ENCODE measurements around the gene CDH18.
"Not testable (repeated sequence)": the region's sequence is repeated elsewhere in the genome, so short reads cannot be mapped to it uniquely, and the experiment has no call there.

Gene CDH18

GRCh38 chr5:19865336-19866089 is 122.5 kb downstream of the CDH18 start:
- no peak for DNase-seq (ENCODE audit: low read depth in 2 of 3, low spot score in 1 of 3)

DNA sequence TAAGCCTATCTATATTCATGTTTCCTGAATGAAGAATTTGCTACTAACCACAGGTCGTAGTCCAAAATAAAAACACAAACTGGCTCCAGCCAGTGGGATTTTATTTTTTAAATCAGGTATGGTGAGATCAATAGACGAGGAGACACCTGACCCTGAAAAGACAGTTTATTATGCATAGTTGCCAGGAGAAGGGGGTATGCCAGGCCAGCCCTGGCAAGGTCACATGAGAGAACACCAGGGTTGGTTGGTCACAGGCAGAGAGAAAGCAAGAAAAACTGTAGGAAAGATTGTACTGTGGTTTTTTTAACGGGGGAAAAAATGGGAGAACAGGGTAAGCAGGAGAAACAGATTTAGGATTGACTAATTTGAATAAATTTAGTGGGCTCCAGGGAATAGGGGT is 125.3 kb downstream of the CDH18 start:
- no peak for DNase-seq (ENCODE audit: low read depth in 2 of 3, low spot score in 1 of 3)

DNA sequence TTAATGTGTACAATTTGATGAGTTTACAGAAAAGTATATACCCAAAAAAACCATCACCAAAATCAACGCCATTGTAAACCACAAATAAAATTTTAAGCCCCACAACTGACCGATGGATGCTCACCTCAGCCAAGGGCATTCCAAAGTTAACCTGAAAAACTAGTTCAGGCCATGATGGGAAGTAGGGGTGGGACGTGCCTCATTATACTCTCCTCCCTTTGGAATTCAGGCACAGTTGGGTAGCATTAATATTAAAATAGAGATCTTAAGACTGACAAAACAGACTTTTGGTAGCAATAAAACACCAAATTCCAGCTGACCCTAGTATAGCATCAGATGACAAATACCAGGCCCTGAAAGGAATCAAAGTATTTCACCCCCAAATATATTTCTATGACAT is 129.0 kb downstream of the CDH18 start:
- no peak for DNase-seq (ENCODE audit: low read depth in 2 of 3, low spot score in 1 of 3)

DNA sequence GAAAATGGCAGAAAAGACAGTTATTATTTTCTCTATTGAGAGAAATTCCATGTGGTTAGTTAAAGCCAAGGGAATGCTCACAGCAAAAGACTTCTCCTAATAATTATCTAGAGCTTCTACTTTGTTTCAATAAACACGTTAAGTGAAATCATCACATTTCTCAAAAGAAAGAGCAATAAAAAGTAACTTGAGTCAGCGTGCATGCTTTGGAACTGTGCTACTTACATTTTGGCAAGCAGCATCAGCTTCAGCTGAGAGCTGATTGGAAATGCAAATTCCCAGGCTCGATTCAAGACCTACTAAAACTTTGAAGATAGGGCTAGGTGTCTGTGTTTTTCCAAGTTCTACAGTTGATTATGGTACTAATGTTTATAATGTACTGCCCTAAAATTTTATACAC is 132.1 kb downstream of the CDH18 start:
- no peak for DNase-seq (ENCODE audit: low read depth in 2 of 3, low spot score in 1 of 3)

DNA sequence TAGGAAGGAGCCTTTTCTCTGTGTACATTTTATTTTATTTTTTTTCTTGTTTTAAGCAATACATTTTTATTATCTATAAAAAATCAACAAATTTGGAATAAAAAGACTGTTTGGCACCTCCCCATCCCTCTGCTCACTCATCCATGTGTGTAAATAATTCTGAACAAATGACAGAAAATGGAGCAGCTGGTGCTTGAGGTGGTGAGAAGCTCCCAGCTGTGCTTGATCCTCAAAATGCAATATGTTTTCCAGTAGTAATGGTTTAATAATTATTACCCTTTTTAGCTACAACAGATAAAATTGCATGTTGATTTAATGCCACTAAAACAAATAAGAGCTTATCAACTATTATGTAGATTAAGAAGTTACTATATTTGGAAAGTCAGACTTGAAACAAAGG is 132.5 kb downstream of the CDH18 start:
- DNase-seq (ENCODE audit: low read depth in 2 of 3, low spot score in 1 of 3) = no peak

GRCh38 chr5:19855031-19855430 is 133.0 kb downstream of the CDH18 start:
- no peak for DNase-seq (ENCODE audit: low read depth in 2 of 3, low spot score in 1 of 3)

GRCh38 chr5:19853616-19854240 is 134.3 kb downstream of the CDH18 start:
- no peak for DNase-seq (ENCODE audit: low read depth in 2 of 3, low spot score in 1 of 3)

DNA sequence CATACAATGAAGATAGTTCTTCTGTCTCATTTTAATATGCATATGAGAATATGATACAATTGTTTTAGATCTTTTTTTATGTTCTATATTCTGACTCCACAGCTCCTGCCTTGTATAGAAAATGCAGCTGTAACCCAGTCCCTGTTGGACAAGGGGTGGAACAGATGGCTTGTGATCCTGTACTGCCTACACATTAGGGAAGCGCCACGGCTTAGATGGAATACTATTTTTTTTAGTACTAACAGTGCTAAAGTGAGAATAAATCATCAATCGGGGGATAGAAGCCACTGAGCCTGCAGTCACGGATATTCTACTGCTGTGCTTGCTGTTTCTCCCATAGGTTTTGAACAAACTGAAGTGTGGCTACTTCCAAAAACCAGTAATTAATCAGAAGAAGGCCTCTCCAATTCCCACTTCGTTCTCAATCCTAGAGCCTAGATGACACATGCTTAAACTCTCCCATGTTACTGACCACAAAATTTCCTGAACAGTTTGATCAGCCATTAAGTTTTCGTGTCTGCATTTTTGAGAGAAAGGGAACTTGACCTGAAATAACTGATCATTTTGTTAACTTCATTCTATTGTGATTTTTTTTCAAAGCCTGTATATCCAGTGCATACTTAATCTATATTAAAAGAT is 150.3 kb downstream of the CDH18 start:
- no peak for DNase-seq (ENCODE audit: low read depth in 2 of 3, low spot score in 1 of 3)

GRCh38 chr5:19835442-19835841 is 152.6 kb downstream of the CDH18 start:
- no peak for DNase-seq (ENCODE audit: low read depth in 2 of 3, low spot score in 1 of 3)

GRCh38 chr5:19812720-19813119 is 175.3 kb downstream of the CDH18 start:
- DNase-seq (ENCODE audit: low read depth in 2 of 3, low spot score in 1 of 3) = not testable (repeated sequence)

GRCh38 chr5:19806756-19807155 is 181.2 kb downstream of the CDH18 start:
- DNase-seq (ENCODE audit: low read depth in 2 of 3, low spot score in 1 of 3) = no peak

GRCh38 chr5:19802686-19803085 is 185.3 kb downstream of the CDH18 start:
- DNase-seq (ENCODE audit: low read depth in 2 of 3, low spot score in 1 of 3) = no peak

GRCh38 chr5:19795218-19795617 is 192.8 kb downstream of the CDH18 start:
- DNase-seq (ENCODE audit: low read depth in 2 of 3, low spot score in 1 of 3) = no peak

DNA sequence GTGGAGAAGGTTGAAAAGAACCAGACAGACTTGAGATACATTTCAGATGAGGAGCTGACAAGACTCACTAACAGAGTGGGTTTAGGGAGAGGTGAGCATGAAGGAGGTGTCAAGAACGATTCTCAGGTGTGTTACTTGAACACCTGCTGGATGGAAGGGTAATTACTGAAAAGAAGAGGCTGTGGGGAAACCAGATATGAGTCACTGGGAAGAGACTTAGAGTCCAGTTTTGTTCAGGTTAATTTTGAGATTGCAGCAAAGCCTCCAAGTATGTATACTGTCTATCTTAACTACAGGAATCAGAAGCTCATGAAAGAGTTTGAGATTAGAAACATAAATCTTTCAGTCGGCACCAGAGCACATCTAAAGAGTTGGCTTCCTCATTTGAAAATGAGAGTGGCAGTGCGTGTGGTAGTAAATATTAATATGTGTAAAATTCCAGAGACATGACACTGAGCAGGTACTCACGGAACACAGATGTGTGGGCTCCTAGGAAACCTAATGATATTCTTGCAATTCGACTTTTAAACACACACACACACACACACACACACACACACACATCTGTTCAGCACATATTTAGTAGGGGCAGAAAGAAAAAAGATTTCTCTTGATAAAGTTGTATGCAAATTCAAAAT is 197.1 kb downstream of the CDH18 start:
- no peak for DNase-seq (ENCODE audit: low read depth in 2 of 3, low spot score in 1 of 3)

GRCh38 chr5:19782566-19782965 is 205.4 kb downstream of the CDH18 start:
- DNase-seq (ENCODE audit: low read depth in 2 of 3, low spot score in 1 of 3) = no peak

GRCh38 chr5:19777363-19777762 is 210.6 kb downstream of the CDH18 start:
- no peak for DNase-seq (ENCODE audit: low read depth in 2 of 3, low spot score in 1 of 3)

DNA sequence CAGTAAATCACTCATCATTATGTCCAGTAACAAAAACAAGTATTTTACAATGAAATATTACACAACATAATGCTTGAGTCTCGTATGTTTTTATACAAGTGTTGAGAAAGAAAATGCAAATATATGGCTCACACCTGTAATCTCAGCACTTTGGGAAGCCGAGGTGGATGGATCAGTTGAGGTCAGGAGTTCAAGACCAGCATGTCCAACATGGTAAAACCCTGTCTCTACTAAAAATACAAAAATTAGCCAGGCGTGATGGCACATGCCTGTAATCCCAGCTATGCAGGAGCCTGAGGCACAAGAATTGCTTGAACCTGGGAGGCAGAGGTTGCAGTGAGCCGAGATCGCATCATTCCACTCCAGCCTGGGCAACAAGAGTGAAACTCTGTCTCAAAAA is 211.1 kb downstream of the CDH18 start:
- not testable (repeated sequence) for DNase-seq (ENCODE audit: low read depth in 2 of 3, low spot score in 1 of 3)

DNA sequence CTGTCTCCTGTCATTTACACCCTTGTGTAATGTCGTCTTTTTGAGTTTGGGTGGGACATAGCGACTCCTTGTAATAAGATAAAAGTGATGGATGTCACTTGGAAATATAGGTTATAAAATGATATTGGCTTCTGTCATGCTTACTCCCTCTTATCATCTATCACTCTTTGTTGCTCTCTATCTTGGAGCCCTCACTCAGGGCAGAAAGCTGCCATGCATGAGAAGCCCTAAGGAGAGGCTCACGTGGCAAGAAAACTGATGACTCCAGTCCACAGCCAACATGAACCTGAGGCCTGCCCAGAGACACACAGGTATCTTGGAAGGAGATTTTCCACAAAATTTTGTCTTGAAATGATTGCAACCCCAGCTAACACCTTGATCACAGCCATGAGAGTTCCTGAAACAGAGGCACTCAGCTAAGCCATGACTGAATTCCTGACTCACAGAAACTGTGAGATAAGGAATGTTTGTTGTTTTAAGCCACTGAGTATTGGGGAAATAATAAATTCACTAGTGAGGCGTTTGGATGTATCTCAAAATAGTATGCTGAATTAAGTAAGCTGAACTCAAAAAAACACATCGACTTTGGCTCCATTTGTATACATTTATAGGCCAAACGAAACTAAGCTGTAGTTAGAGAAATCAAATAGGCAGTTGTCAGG is 216.7 kb downstream of the CDH18 start:
- no peak for DNase-seq (ENCODE audit: low read depth in 2 of 3, low spot score in 1 of 3)

GRCh38 chr5:19770396-19770795 is 217.6 kb downstream of the CDH18 start:
- no peak for DNase-seq (ENCODE audit: low read depth in 2 of 3, low spot score in 1 of 3)

- no peak for DNase-seq (ENCODE audit: low read depth in 2 of 3, low spot score in 1 of 3)
Observed at GRCh38 chr5:19767987-19768386, 220.0 kb downstream of the CDH18 start.

GRCh38 chr5:19753579-19753978 is 234.4 kb downstream of the CDH18 start:
- DNase-seq (ENCODE audit: low read depth in 2 of 3, low spot score in 1 of 3) = no peak
